H1 (cell line): Measurements from ENCODE around the gene PTMS. TPM values are rescaled to one million over a fixed set of nuclear protein-coding genes. Genes with fewer than 3 reads are reported as not detected.

Experiments used
- BRCA1 ChIP-seq: IDR thresholded peaks from 2 replicates; pipeline ENCODE4 v1.6.1; 2012; ENCODE audit warnings: low read depth, low read length, improper control_type of control experiment
- CBX8 ChIP-seq: fragments of 300-800, 300-1000 bp; sonication (generic); IDR thresholded peaks from 2 replicates; pipeline ENCODE4 v1.7.1; 2016; ENCODE audit warnings: low read depth, low read length, borderline replicate concordance
- CEBPB ChIP-seq: IDR thresholded peaks from 2 replicates; pipeline ENCODE4 v1.6.1; 2012; ENCODE audit warnings: low read depth, low read length
- CTCF ChIP-seq, 3 experiments: IDR thresholded peaks; 1 replicate in 2 of 3; 2 replicates in 1 of 3; pipeline versions ENCODE4 v1.5.1 to v1.6.1; 2011; ENCODE audit warnings: low read length in 3 of 3, mild to moderate bottlenecking in 3 of 3, inconsistent platforms in 2 of 3, low read depth in 1 of 3, moderate library complexity in 1 of 3; ENCODE audit not compliant: insufficient read depth in 1 of 3; ENCODE audit errors: control extremely low read depth in 1 of 3
- EZH2 ChIP-seq: fragments of 200-600 bp; sonication (generic); IDR thresholded peaks from 2 replicates; pipeline ENCODE4 v1.7.1; 2012; ENCODE audit warnings: low read depth, mild to moderate bottlenecking, moderate library complexity, low read length, inconsistent platforms; ENCODE audit not compliant: severe bottlenecking
- FOSL1 ChIP-seq: IDR thresholded peaks from 2 replicates; pipeline ENCODE4 v1.6.1; 2011; ENCODE audit warnings: mild to moderate bottlenecking, low read depth, low read length, moderate library complexity; ENCODE audit not compliant: insufficient read depth
- HDAC6 ChIP-seq: IDR thresholded peaks from one replicate; pipeline ENCODE4 v1.7.1; 2012; ENCODE audit warnings: low read depth, mild to moderate bottlenecking, inconsistent platforms, low read length, moderate library complexity
- JUND ChIP-seq: IDR thresholded peaks from 2 replicates; pipeline ENCODE4 v1.6.1; 2011; ENCODE audit warnings: mild to moderate bottlenecking, improper control_type of control experiment, low read length
- KDM4A ChIP-seq: IDR thresholded peaks from one replicate; pipeline ENCODE4 v1.7.1; 2012; ENCODE audit warnings: low read depth, mild to moderate bottlenecking, moderate library complexity, low read length, inconsistent platforms; ENCODE audit not compliant: severe bottlenecking
- MAFK ChIP-seq: IDR thresholded peaks from 2 replicates; pipeline ENCODE4 v1.6.1; 2012; ENCODE audit warnings: low read depth, mild to moderate bottlenecking, improper control_type of control experiment, low read length
- RAD21 ChIP-seq, 2 experiments: IDR thresholded peaks in 1 of 2; conservative IDR thresholded peaks in 1 of 2; 2 replicates each; pipeline ENCODE4 v1.6.1; 2011; ENCODE audit warnings: low read depth in 2 of 2, low read length in 2 of 2, improper control_type of control experiment in 1 of 2, inconsistent platforms in 1 of 2, mild to moderate bottlenecking in 1 of 2, moderate library complexity in 1 of 2
- RNF2 ChIP-seq: fragments of 200-900, 300-1000 bp; sonication (generic); IDR thresholded peaks from 2 replicates; pipeline ENCODE4 v1.7.1; 2016; ENCODE audit warnings: borderline replicate concordance, low read depth, mild to moderate bottlenecking, antibody characterized with exemption, low read length; ENCODE audit not compliant: poor library complexity, severe bottlenecking; ENCODE audit errors: missing control alignments
- RXRA ChIP-seq: IDR thresholded peaks from 2 replicates; pipeline ENCODE4 v1.6.1; 2011; ENCODE audit warnings: low read depth, mild to moderate bottlenecking, low read length, moderate library complexity; ENCODE audit not compliant: insufficient read depth
- SP2 ChIP-seq: IDR thresholded peaks from 2 replicates; pipeline ENCODE4 v1.6.1; 2012; ENCODE audit warnings: mild to moderate bottlenecking, low read length, inconsistent platforms
- SP4 ChIP-seq: IDR thresholded peaks from 2 replicates; pipeline ENCODE4 v1.6.1; 2012; ENCODE audit warnings: low read length, inconsistent platforms
- TEAD4 ChIP-seq: IDR thresholded peaks from 2 replicates; pipeline ENCODE4 v1.6.1; 2012; ENCODE audit warnings: low read depth, low read length, inconsistent platforms, mixed read lengths
- ZNF274 ChIP-seq: IDR thresholded peaks from 2 replicates; pipeline ENCODE4 v1.7.0; 2012; ENCODE audit warnings: low read length, borderline replicate concordance; ENCODE audit errors: extremely low read depth
- polyA plus RNA-seq, 7 experiments: library from polyadenylated mRNA; depleted of rRNA in 3 of 7; stranded (reverse) in 5 of 7; unstranded in 2 of 7; fragments of >200 nt in 5 of 7; fragments of 200-250 nt in 2 of 7; gene quantifications; 1 replicate in 5 of 7; 2 replicates in 1 of 7; 4 replicates in 1 of 7; pipeline versions ENCODE4 v1.2.1 to v1.2.3, GENCODE V29; 2011 to 2013; ENCODE audit warnings: missing spikeins in 2 of 7, mixed read lengths in 2 of 7
- total RNA-seq: library from RNA; stranded (reverse); fragmentation: NEBNext Ultra II Directional; extraction: Animal tissue kit (Norgen Biotek cat#: 25700); gene quantifications from 2 replicates; pipeline ENCODE4 v1.2.1, GENCODE V29; 2021
- TF ChIP-seq, protein P1 (sequence below): IDR thresholded peaks from 2 replicates; pipeline ENCODE4 v1.6.1; 2012; ENCODE audit warnings: low read length, inconsistent platforms

PTMS gene
- total and polyA plus RNA-seq, 2 of the 8 experiments (the other 6 are each of a cell fraction or from before 2014, with no cell fraction given), result 444 to 553 TPM

DNA sequence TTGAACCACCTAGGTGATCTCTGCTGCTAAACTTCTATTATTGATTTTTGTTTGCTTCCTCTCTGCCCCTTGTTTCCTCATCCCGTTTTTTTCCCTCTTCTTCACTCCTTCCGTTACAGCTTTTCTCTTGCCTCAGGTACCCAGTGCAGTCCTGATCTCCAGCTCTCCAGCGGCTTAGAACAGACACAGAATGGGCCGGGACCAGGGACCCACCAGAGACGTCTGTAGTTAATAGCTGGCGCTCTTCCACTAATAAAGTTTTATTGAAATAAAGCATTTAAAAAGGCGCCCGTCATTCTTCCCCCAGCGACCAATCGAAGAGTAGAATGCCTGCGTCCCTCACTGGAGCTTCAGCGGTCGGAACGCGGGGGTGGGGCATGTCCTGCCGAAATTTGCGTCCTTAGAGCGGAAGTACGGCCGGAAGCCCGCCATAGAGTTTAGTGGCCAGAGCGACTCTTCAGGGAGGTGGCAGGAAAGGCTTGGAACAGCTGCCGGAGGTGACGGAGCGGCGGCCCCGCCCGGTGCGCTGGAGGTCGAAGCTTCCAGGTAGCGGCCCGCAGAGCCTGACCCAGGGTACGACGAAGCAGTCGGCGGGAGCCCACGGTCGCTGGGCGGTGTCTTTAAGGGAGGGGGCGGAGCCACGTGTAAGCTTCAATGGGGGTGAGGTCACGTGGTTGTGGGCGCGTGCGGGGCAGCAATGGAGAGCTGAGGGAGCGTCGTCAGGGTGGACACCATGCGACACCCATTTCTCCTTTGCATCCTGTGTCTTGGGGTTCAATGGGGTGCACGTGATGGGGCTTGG lies 42.4 kb upstream of the PTMS start, which contains the start of gene COPS7A (continued):
- 0 out of 4 replicates have a peak, but pooled peaks of 1 of the 2 experiments have one; percentile 2 for TF ChIP-seq RAD21 (IDR thresholded peaks at IDR 0.05 in 1 of 2, conservative IDR thresholded peaks at IDR 0.05 in 1 of 2; ENCODE audit: low read depth in 2 of 2, low read length in 2 of 2)
- no peak for TF ChIP-seq ZNF274
- TF ChIP-seq JUND, result no peak
- peak; percentile 92 for TF ChIP-seq SP4
- TF ChIP-seq HDAC6, result no peak
- TF ChIP-seq CTCF (IDR thresholded peaks at IDR 0.05; ENCODE audit: control extremely low read depth in 1 of 3, insufficient read depth in 1 of 3, low read depth in 1 of 3, low read length in 3 of 3), result peak in 1 of 3 experiments; percentile 24; a peak in 1 of 4 replicates
- no peak for TF ChIP-seq KDM4A
- no peak for TF ChIP-seq RXRA
- no peak for TF ChIP-seq TEAD4
- TF ChIP-seq CEBPB, result no peak
- TF ChIP-seq BRCA1, result no peak
- peak; percentile 71; the same call in 1 of the 2 replicates for TF ChIP-seq SP2
- no peak for TF ChIP-seq RNF2
- TF ChIP-seq, protein P1, sequence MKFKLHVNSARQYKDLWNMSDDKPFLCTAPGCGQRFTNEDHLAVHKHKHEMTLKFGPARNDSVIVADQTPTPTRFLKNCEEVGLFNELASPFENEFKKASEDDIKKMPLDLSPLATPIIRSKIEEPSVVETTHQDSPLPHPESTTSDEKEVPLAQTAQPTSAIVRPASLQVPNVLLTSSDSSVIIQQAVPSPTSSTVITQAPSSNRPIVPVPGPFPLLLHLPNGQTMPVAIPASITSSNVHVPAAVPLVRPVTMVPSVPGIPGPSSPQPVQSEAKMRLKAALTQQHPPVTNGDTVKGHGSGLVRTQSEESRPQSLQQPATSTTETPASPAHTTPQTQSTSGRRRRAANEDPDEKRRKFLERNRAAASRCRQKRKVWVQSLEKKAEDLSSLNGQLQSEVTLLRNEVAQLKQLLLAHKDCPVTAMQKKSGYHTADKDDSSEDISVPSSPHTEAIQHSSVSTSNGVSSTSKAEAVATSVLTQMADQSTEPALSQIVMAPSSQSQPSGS, result peak; percentile 69; the same call in 1 of the 2 replicates
- TF ChIP-seq MAFK, result no peak
- no peak for TF ChIP-seq EZH2
- TF ChIP-seq FOSL1, result no peak
- TF ChIP-seq CBX8, result no peak
